ENCODE results near the gene UNC79.

Gene UNC79

DNA sequence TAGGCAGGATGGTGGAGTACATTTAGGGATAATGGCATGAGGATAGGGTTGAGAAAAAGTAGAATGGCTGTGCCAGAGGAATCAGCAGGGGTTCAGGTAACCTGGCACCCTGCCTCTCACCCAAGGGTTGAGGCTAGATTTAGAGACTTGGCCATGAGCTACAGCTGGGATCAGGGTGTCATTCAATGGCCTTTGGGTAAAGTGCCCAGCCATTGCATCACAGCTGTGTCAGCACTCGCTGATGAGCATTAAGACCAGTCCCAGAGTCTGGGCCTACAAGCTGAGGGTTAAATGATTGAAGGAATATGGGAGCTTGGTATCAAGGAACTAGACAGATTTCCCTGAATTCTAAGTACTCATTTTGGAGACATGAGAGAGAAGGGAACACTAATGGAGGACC, 243.6 kb downstream of the UNC79 start:
- DNase-seq: no peak

DNA sequence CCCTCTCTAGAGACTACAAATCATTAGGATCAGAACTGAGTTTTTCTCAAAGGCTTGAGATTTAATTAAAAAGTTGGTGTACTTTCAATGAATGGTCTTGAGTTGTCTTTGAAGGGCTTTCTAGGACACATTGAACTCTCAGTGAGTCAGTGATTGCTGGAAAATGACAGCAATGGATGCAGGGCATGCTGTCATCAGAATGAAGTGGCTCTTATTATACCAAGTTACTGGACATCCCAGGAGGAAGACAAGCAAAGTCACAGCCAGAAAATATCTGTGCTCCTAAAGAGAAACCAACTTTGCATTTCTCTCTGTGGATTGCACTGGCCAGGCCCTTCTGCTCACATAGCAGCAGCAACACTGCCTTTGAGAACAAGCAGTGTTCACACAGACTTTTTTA, 244.9 kb downstream of the UNC79 start:
- DNase-seq: no peak

DNA sequence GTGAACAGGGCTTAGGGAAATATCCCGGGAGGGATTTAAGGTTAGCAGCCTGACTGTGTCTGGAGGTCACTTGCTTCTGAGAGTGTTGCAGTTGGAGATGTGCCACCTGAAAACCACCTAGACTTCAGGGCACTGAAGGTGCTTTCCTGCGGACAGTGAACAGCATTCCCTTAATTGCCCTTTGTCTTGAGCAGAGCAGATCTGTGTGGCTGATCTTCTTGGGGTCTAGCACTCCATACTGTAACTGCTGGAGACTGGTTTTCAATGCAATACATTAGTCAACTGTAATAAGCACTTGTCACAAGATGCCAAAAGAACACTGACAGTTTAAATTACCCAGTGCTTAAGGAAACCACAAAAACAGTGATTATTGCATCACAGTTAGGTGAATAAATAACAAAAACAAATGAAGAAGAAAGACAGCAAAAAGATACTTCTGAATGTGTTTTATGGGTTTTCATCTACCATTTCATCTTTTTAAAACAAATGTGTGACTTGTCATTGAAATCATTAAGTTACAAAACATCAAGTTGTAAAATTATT, 245.7 kb downstream of the UNC79 start:
- no peak for DNase-seq

DNA sequence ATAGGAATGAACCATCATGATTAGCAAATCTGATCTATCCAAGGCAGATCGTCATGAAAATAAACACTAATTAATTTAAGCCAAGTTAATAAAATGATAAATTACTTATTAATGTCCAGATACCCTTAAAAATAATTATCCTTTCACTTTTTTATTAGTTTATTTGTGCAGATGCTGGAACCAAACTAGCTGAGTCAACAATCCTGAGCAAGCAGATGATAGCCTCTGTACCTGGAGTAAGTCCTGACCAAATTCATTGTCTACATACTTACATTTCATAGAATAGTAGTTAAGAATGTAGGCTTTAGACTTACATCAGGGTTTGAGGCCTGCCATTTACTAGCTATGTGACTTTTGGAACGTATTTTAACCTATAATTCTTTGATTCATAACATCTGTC, 251.7 kb downstream of the UNC79 start:
- DNase-seq: no peak

DNA sequence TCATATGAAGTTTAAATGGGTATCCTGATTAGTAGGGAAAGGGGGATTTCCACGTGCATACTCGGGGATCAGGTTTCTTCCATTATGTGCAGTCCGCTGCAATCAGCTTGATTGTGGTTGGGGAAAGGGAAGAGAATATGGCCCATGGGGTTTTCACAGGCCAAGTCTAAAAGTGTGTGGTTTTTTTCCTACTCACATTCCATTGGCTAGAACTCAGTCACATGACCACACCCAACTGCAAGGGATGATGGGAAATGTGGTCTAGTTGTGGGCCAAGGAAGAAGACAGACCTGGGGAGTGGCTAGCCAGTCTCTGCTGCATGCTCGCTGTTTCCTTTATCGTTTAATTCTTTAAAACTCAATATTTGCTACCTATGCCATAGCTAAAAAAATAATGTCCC, 252.5 kb downstream of the UNC79 start:
- DNase-seq: peak; percentile 2

DNA sequence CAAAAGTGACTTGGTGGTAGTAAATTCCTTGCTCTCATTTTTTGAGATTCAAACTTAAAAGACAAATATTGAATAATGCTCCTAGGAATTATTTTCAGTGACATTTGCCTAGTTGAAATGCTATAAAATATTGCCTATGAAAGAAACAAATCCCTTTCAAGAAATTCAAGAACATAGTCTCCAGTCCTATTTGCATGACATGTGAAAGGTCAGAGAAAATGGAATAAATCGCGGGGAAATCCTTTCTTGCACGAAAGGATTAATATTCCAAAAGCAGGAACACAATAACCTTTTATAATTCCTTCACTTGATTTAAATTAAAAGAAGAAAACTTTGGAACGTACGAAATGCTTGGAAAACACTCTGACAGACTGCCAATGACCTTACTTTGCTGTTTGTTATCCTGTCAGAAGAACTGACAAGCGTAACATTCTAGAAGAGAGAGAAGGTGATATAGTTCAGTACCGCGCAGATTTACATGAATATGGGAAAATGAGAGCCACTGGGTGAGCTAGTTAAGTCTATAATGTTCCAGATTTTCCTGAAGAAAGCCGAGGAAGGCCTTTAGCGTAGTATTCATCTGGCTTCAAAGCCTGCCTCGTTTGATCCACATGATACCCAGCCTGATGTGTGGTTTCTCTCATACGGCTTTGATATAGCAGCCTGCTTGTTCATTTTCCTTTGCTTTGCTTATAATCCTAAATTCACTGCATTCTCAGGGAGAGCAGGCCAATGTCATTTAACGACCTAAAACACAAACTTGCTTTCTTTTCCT, 254.6 kb downstream of the UNC79 start:
- DNase-seq: no peak

DNA sequence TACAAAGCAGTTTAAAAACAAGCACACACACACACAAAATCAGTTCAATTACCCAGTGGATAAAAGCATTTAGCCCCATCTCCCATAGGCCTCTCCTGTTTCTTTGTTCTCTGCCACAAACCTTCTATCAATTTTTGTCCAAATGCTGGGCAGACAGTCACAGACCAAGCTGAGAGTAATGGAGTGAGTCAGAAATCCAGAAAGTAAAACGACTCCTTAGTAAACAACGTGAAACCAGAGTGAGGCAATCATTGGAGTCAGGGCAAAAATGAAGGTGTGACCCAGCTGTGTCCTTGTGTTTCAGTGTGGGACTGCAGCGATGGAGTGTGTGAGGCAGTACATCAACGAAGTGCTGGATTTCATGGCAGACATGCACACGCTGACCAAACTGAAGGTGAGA, 255.5 kb downstream of the UNC79 start:
- no peak for DNase-seq

DNA sequence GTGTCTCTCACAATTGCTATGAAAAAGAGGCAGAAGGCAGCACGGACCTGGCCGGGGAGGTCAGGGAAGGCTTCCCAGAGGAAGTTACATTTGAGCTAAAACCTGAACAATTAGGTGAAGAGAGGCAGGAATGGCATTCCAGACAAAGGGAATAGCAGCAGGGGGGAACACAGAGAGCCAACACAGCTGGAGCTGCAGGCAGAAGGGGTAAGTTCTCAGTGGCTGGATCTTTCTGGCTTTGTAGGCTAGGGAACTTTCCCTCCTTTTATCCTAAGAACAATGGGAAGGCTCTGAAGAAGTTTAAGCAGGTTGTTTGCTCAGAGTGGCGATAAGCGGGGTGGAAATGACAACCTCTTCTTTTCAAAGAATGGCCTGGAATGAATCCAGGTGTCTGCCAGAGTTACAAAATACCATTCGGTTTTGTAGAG, 257.5 kb downstream of the UNC79 start:
- no peak for DNase-seq

DNA sequence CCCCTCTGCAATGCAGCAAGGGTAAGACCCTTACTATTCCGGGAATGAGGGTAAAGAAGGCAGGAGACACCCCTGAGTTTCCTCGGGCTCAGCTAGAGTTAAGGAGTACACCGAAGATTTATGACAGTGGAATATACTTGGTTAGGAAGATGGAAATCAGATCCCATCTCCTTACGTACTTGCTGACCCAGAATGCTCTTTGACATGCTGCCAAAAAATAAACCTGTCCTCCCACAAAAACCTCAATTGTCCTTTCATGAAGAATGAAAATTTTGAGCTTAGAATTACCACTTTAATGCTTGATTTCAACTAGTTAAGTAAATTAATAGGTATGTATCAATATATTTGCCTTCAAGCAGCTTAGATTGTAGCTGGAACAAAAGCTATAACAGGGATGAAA, 258.1 kb downstream of the UNC79 start:
- no peak for DNase-seq

DNA sequence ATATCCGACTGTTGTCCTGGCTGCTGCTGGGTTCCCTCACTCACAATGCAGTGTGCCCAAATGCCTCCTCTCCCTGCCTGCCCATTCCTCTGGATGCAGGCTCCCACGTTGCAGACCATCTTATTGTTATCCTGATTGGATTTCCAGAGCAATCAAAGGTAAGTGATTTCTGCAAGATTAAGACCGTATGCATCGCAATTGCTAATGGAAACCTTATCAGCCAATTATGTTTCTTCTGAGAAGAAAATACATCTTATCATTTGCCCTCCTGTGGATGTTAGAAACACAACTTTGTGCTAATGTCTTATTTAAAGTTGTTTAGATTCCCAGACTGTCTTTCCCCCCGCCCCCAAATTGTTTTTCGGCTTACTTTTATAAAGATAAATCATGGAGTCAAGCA, 259.4 kb downstream of the UNC79 start:
- no peak for DNase-seq

DNA sequence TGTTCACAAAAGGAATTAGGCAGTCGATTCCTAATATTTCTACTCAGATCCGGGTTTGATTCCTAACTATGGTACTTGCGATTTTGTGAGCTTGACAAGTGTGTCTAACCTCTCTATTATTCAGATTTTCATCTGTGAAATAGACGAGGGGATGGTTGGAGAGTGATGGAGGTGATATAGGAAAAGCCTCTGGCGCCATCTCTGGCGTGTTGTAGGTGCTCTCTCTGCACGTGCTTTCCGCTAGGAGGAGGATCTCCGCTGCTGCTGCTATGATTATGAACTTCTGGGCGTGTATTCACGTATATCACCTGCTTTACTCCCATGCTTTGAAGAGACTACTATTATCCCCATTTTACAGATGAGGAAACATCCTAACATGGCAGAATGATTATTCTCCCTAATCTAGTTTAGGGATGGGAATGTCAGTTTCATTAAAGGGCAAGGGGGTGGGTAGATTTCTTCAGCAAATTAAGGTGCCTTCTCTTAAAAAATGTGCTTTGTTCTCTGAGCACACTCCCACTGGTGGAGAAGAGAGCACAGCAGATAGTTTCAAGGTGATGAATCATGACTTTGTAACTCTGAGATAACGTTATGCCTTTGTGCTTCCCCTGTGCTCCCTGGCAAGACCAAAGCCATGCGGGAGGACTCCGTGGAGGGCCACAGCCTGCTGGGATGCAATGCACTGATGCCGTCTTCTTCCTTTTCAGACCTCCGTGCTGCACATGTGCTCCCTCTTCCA, 260.5 kb downstream of the UNC79 start:
- DNase-seq: no peak

DNA sequence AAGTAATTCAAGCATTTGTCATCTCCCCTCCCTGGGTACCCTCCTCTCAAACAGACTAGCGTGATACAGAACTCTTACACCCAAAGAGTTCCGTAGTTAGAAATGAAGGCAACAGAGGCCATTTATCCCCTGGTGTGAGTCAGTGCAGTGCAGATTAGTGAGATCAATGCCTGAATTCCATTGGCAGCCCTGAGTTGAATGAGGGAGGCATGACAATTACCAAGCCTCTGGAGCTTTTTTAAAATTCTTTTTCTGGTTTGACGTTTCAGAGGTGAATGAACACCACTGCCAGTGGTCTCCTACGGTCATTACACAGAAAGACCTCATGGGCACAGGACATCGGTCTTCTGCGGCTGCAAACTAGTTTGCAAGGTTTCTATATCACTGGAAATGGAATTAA, 263.2 kb downstream of the UNC79 start:
- no peak for DNase-seq

DNA sequence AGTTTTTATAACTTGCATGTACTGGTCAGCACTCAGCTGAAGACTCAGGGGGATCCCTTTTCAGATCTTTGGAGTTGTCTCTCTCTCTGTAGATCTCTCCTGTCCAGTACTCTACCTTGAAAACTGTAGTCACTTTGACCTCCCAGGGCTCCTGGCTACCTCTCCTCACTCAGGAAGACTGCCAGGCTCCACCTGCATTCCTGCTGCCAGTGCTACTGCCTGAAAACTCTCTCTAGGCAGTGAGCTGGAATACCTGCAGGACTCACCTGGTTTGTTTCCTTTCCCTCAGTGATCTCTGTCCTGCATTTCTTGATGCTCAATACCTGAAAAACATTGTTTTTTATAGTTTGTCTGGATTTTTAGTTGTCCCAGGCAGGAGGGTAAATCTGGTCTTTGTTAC, 270.2 kb downstream of the UNC79 start:
- no peak for DNase-seq

DNA sequence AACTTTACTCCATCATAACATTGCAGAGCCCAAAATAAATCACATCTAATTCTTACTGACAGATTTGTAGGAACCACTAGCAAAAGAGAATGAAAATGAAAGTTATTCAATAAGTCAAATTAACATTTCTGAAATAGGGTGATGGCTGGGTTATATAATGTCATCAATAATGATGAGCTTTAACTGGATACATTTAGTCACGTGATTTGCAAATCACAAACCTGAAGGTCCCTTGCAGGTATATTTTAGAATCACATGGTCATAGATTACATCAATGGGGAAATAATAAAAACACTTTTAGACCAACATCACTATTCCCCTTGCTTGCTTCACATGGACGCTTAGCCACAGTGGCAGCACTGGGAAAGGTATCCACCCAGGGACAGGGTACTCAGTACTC, 270.8 kb downstream of the UNC79 start:
- no peak for DNase-seq

DNA sequence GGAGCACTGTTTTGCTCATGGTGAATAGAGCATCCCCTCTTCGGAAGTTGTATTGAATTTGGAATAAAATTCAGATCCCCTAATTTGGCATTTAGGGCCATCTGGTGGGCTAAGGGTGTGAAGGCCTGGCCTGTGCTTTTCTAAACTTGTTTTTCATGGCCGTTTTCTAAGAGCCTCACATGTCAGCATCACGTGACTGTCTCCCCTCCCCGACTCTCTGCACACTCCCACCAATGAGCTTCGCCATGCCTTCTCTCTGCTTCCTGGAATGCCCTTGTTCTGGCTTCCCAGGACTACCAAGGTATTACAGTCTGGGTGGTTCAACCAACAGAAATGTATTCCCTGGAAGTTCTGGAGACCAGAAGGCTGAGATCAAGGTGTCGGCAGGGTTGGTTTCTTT, 272.2 kb downstream of the UNC79 start:
- no peak for DNase-seq

DNA sequence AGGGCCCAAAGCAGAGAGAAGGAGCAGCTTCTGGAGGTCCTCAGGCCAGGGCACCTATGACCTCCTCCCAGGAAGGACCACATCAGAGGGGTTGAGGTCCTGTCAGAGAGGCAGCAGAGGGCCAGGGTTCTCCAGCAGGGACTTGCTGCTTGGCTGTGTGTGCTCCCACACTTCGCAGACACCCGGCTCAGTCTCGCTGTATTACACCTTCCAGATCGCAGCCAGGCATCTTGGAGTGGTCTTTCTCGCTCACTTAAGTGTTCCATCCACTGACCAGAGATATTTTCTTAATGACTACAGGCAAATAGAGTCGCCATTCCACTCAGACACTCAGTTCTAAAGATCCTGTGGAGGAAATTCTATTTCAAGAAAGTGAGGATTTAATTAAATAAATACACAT, 273.2 kb downstream of the UNC79 start:
- no peak for DNase-seq

DNA sequence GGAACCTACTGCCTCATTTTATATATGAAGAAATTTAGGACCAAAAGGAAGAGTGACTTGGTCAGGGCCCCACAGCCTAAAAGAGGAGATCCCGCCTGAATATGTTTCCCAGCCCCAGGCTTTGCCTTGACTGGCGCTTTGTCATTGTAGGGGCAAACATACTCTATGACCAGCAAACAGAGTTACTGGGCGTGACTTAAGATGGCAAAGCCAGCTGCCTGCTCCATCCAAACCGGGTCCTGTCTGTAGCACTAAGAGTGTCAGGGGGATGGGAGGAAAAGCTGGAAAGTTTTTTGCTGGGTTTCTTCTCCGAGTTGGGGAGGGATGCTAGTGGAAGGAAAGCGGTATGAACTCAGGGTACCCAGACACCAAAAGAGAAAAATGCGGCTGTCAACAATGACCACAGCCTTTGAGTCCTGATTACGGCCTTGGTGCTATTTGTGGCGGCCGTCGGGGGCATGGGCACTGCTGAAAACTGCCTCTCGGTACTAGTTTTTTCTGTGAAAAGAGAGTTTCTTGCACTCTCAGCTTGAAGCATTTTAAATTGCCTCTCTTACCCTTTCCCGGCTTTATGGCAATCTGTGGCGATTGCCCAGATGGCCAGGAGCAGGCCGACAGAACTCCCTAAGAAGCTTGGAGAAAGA, 274.9 kb downstream of the UNC79 start:
- no peak for DNase-seq

DNA sequence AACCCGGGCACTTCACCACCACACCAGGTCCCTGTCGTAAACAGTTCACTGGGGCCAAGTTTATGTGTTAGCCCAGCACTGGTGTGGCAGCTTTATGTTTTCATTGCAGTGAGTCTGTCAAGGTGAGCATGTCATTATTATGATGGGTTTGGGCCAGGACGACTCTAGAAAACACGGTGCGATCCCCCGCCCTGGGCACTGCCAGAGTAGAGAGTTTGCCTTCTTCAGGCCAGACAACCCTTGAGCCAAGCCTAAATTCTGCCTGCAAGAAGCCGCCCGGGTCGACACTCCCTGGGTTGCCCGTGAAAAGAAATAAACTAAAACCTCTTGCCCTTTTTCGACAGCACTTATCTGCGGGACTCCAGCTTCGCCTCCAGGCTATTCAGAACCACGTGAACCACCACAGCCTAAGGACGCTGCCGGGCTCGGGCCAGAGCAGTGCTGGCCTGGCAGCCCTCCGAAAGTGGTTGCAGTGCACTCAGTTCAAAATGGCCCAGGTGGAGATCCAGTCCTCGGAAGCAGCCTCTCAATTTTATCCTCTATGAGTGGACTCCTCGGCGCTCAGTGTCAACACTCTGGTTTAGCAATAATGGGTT, 275.7 kb downstream of the UNC79 start:
- no peak for DNase-seq

DNA sequence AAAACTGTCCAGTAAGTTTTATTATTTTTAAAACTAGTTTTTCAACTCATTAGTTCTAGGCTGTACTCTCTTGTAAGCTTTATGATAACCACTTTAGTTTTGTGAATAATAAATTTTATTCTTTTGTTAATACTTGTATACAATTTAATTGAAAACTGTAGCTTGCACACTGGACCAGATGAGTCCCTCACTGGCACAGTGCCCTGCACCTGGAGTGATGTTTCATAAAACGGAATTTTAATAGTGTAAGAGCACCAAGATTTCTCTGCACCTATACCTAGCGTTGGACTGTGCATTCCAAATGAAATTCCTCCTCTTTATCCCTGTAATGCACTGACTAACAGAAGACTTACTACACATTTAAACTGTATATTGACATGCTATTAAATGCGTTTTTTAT, 276.7 kb downstream of the UNC79 start:
- DNase-seq: no peak

DNA sequence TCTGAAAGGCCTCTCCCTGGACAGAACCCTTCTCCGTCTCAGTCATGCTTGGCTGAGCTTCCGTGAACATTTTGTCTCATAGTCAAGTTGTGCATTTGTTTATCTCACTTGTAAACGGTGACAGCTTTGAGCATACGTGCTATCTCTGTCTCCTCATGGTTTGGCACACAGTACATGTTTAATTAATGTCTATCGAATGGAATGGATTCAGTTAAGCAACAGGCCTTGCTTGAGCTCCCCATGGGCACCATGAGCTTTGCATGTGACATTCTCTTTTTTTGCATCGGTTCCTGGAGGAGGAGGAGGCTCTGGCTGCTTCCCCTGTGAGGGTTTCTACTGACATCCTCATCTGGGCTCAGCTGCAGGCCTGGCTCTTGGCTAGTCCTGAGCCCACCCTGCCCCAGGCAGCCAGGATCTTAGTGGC, 277.6 kb downstream of the UNC79 start:
- no peak for DNase-seq

DNA sequence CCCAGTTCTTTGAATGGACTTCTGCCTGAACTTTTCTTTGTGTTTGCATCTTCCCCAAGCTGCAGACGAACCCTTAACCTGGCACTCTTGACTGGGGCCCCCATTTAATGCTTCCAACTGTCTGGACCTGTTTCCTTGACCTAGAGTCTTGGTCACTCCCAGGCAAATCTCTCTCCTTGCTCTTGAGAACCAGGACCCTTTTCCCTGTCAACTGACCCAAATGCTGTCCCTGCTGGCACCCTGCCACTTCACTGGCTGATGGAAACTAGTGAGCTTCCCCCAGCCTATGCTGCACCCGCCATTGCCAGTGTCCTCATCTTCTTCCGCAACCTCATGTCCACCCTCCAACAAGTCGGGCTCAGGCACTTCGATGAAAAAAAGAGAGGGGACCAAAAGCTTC, 278.1 kb downstream of the UNC79 start:
- no peak for DNase-seq

DNA sequence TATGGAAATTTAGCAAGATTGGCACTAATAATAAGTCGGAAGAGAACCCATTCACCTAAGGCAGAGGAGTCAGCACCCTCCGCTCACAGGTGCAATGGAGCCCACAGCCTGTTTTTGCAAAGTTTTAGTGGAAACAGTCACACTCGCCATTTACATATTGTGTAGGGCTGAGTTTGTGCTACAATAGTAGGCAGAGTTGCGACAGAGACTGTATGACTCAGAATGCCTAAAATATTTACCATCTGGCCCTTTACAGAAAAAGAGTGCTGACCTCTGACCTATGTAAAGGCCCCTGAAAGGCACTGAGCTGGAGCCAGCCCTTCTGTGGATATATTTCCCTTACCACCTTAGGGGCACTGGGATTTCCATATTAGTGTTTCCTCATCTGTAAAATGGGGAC, 278.5 kb downstream of the UNC79 start:
- DNase-seq: no peak

DNA sequence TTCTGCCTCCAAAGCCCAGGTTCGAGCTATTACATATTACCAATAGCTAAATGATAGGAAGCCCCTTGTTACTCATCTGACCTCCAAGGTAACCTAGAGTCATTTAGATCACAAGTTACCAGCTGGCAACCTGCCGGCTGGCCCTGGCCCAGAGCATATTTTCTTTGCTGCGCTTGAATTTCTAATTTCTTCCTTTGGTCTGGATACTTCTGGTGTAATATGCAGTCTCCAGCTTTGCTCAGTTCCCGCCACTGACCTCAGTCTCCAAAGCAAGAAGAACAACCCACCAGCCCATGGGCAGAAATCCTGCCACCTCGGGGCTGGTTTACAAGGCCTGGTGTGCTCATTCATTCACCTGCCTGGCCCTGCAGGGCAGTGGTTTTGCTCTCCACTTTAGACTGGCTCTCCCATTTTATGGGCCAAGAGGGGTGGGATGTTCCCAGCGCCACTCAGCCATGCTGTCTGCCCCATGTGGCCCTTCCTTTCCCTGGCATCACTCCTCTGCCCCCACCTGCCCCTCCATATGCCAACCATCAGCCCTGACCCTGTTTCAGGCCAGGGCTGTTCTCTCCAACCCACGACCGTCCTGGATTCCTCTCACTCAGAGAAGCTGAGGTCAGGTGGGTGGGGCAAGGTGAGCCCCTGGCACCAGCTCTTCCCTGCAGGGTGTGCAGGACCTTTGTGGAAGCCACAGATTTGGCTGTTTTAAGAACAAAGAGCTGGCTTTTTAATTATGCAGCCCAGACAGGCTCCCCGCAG, 281.5 kb downstream of the UNC79 start:
- DNase-seq: no peak

Measured in activated CD4-positive, alpha-beta T cell treated with anti-CD3 and anti-CD28 coated beads, Interleukin-10, Interleukin-2, amounts not matched to agents 100 ng/mL and 50 ng/mL, durations not matched to agents 16 hours and 8 hours (primary cell).